ENCODE results near the gene ETV3. TPM values are rescaled to one million over a fixed set of nuclear protein-coding genes. Genes with fewer than 3 reads are reported as not detected.
"Not testable (repeated sequence)": the region's sequence is repeated elsewhere in the genome, so short reads cannot be mapped to it uniquely, and the experiment has no call there.

The ETV3 gene
- total RNA-seq, 2 donors from 2014 or later = 23.4 to 33.3 TPM

DNA sequence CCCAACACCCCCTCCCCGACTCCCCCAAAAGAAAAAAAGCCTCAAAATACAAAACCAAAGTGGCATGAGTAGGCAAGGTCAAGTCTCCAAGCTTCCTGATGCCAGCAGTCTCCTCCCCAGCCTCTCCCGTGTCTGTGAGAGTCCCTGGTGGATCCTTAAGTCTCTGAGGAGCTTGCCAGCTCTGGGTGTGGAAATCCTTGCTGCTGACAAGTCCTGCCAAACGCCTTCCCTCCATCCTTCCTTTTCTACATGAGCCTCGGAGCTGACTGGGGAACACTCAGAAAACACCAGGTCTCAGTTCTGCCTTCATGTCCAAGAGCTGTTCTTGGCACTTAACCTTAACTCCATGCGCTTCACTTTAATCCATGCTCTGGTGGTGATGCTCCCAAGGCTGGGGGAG is 34.9 kb downstream of the ETV3 start:
- no peak for DNase-seq (ENCODE audit: low spot score)
- no peaks in the 10 kb centered on the region for H3K36me3 ChIP-seq
- H3K27me3 ChIP-seq (replicated peaks; ENCODE audit: insufficient read depth) = peaks cover 3% of the 10 kb centered on the region
- WGBS = 61% methylated on average over 5 of the region's 5 CpGs
- H3K4me1 ChIP-seq (replicated peaks) = no peaks in the 10 kb centered on the region
- TF ChIP-seq POLR2AphosphoS5 (IDR thresholded peaks at IDR 0.05) (no peak), POLR2A (IDR thresholded peaks at IDR 0.05) (no peak)
- TF ChIP-seq, protein P1, sequence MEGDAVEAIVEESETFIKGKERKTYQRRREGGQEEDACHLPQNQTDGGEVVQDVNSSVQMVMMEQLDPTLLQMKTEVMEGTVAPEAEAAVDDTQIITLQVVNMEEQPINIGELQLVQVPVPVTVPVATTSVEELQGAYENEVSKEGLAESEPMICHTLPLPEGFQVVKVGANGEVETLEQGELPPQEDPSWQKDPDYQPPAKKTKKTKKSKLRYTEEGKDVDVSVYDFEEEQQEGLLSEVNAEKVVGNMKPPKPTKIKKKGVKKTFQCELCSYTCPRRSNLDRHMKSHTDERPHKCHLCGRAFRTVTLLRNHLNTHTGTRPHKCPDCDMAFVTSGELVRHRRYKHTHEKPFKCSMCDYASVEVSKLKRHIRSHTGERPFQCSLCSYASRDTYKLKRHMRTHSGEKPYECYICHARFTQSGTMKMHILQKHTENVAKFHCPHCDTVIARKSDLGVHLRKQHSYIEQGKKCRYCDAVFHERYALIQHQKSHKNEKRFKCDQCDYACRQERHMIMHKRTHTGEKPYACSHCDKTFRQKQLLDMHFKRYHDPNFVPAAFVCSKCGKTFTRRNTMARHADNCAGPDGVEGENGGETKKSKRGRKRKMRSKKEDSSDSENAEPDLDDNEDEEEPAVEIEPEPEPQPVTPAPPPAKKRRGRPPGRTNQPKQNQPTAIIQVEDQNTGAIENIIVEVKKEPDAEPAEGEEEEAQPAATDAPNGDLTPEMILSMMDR (IDR thresholded peaks at IDR 0.05) = no peak
- intact Hi-C loops (cut with DNase I) = no loop called here
- no peak overlapping the region for H3K4me3 ChIP-seq
- H3K27ac ChIP-seq = no peak overlapping the region
- H3K9me3 ChIP-seq = no peaks in the 10 kb centered on the region

DNA sequence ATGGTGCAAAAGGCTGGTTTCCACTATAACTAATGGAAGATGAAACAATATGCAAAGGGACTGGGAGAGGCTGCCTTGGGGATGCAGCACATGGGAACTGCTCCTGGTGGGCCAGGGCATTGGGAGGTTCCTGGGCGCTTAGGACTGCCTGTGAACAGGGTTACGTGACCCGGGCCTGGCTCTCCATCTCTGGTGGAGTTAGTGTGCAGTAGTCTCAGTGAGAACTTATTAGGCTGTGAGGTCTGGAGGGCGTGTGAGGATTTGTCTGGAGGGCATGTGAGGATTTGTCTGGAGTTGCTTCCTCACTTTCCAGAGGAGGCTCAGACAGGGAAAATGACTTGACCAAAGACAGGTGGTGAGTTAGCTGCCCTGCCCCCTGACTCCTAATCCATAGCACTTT is 37.0 kb downstream of the ETV3 start:
- intact Hi-C loops (cut with DNase I) = no loop called here
- Histone ChIP-seq H3K27me3 (replicated peaks; ENCODE audit: insufficient read depth) (no peaks in the 10 kb centered on the region), H3K9me3 (no peaks in the 10 kb centered on the region), H3K4me1 (replicated peaks) (no peaks in the 10 kb centered on the region), H3K4me3 (no peak overlapping the region), H3K27ac (no peak overlapping the region), H3K36me3 (no peaks in the 10 kb centered on the region)
- 92% methylated on average over 4 of the region's 4 CpGs for WGBS
- no peak for DNase-seq (ENCODE audit: low spot score)
- TF ChIP-seq, protein P1 (IDR thresholded peaks at IDR 0.05) = no peak
- TF ChIP-seq POLR2A (IDR thresholded peaks at IDR 0.05) = no peak
- TF ChIP-seq POLR2AphosphoS5 (IDR thresholded peaks at IDR 0.05) = no peak

DNA sequence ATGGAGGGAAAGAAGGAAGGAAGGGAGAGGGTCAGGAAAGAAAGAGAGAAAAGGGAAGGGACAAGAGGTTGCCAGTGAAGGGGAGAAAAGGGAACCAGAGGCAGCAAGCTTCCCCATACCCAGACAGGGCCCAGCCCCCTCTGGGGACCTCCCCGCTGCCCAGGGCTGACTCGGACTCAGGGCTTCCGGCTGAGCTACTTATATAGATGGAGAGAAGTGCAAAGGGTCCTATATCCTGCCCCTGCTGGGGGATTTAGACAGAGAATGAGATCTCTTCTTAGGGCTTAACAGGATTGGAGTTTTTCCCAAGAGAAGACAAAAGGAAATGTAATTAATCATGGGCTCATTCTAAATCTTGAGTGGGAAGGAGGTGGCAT is 38.6 kb downstream of the ETV3 start, which contains the start of gene ETV3L:
ETV3L (minus strand) TSS at position 176 of the 377 bp plus-strand sequence. CDS start 285 bp downstream, outside the sequence.
- DNase-seq (ENCODE audit: low spot score) = no peak
- WGBS = 90% methylated on average over 3 of the region's 3 CpGs
- intact Hi-C loops (cut with DNase I) = no loop called here

DNA sequence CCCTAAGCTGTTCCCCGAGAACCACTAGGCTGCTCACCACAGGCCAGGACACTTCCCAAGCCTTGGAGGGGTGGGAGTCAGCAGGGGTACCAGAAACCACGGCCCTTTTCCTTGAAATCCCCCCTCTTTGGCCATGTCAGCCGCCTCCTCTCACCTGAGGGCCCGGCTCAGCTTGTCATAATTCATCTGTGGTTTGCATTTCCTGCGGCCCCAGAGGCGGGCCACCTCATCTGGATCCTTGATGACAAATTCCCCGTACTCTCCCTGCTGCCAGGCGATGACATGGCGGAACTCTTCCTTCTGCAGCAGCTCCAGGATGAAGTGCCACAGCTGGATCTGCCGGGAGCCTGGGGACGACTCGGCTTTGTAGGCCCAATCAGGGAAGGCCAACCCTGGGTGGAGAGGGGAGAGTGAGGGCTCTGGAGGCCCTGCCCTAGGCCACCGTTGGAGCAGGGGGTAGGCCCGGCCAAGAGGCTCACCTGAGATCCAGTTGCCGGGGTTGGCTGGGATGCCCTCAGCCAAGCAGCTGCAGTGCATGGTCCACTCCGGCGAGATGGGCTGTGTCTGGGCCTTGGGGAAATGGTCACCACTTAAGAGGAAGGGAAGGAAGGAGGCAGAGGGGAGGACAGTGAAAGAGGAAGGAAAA is 39.1 kb downstream of the ETV3 start:
- intact Hi-C loops (cut with DNase I); H3K4me3 ChIP-seq; H3K4me1 ChIP-seq (replicated peaks); H3K27ac ChIP-seq; DNase-seq (ENCODE audit: low spot score); H3K36me3 ChIP-seq; H3K9me3 ChIP-seq; H3K27me3 ChIP-seq (replicated peaks; ENCODE audit: insufficient read depth): not testable (repeated sequence)
- 89% methylated on average over 17 of the region's 17 CpGs for WGBS

More for the DNA sequence above, 38.6 kb downstream of the ETV3 start, which contains the start of gene ETV3L:
- TF ChIP-seq POLR2AphosphoS5 (IDR thresholded peaks at IDR 0.05) (no peak), POLR2A (IDR thresholded peaks at IDR 0.05) (no peak)
- TF ChIP-seq, protein P1 (IDR thresholded peaks at IDR 0.05) = no peak
- no peak within 1 kb of the TSS for H3K27ac ChIP-seq
- H3K9me3 ChIP-seq = no peaks in the 10 kb centered on the region
- H3K36me3 ChIP-seq = no peaks in the 10 kb centered on the region
- no peaks in the 10 kb centered on the region for H3K27me3 ChIP-seq (replicated peaks; ENCODE audit: insufficient read depth)
- no peak within 1 kb of the TSS for H3K4me3 ChIP-seq
- no peaks in the 10 kb centered on the region for H3K4me1 ChIP-seq (replicated peaks)

DNA sequence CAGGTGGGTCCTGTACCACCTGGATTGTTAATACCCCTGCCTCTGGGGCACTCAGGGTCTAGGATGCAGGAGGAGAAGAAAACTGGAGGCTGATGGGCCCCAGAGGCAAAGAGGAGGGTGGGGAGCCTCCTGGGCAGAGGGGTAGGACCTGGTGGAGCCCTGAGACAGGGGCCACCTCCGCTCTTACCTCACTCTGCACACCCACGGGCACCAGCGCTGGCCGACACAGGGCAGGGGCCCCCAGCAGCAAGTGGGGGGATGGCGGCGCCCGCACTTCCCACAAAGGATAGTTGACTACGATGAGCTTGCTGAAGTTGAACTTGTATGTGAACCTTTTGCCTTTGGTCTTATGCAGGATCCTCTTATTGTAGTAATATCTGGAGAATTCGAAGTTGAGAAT is 39.7 kb downstream of the ETV3 start:
- H3K36me3 ChIP-seq = no peaks in the 10 kb centered on the region
- no peak for TF ChIP-seq POLR2A (IDR thresholded peaks at IDR 0.05)
- no peak overlapping the region for H3K27ac ChIP-seq
- no peaks in the 10 kb centered on the region for H3K27me3 ChIP-seq (replicated peaks; ENCODE audit: insufficient read depth)
- no peaks in the 10 kb centered on the region for H3K4me1 ChIP-seq (replicated peaks)
- no peaks in the 10 kb centered on the region for H3K9me3 ChIP-seq
- DNase-seq (ENCODE audit: low spot score) = no peak
- 91% methylated on average over 9 of the region's 9 CpGs for WGBS
- intact Hi-C loops (cut with DNase I) = no loop called here
- H3K4me3 ChIP-seq = no peak overlapping the region

DNA sequence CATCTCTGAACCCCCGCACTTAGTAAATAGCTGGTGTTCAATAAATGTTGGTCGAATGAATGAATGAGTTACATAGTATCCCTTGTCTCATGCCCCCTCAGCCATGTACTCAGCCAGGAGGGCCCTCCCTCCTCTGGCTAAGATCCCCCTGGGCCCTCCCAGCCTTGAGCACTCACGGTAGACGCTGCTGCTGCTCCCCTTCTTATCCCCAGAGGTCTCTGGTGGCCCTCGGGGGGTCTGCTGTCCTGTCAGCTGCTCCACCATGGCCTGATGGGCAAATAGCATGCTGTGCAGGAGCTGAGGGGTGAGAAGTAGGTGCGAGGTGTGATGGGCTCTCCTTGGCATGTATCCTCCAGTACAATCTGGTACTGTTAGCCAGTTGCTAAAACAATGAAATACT is 40.5 kb downstream of the ETV3 start:
- H3K4me1 ChIP-seq (replicated peaks) = no peaks in the 10 kb centered on the region
- no peaks in the 10 kb centered on the region for H3K36me3 ChIP-seq
- H3K27me3 ChIP-seq (replicated peaks; ENCODE audit: insufficient read depth) = no peaks in the 10 kb centered on the region
- intact Hi-C loops (cut with DNase I) = no loop called here
- WGBS = 74% methylated on average over 6 of the region's 6 CpGs
- H3K9me3 ChIP-seq = no peaks in the 10 kb centered on the region
- H3K27ac ChIP-seq = no peak overlapping the region
- TF ChIP-seq, protein P1 (IDR thresholded peaks at IDR 0.05) = no peak
- no peak for TF ChIP-seq POLR2AphosphoS5 (IDR thresholded peaks at IDR 0.05)
- H3K4me3 ChIP-seq = no peak overlapping the region
- DNase-seq (ENCODE audit: low spot score) = no peak

All from prostate gland (tissue), 2 donors.